Fibroblast of lung (primary cell): ENCODE measurements around the gene ITPKB.

Source experiments
- EZH2 ChIP-seq: IDR thresholded peaks from 2 replicates; pipeline ENCODE4 v1.5.1; 2012; ENCODE audit warnings: low read length, control low read depth, mild to moderate bottlenecking; ENCODE audit errors: missing control alignments
- TF ChIP-seq, protein P1 (sequence below), 2 donors: IDR thresholded peaks in 1 of 2; conservative IDR thresholded peaks in 1 of 2; 1 replicate in 1 of 2; 2 replicates in 1 of 2; pipeline ENCODE4 v1.5.1; 2011 to 2012; ENCODE audit warnings: low read length in 2 of 2, control low read depth in 1 of 2, inconsistent platforms in 1 of 2, low read depth in 1 of 2, mild to moderate bottlenecking in 1 of 2

DNA sequence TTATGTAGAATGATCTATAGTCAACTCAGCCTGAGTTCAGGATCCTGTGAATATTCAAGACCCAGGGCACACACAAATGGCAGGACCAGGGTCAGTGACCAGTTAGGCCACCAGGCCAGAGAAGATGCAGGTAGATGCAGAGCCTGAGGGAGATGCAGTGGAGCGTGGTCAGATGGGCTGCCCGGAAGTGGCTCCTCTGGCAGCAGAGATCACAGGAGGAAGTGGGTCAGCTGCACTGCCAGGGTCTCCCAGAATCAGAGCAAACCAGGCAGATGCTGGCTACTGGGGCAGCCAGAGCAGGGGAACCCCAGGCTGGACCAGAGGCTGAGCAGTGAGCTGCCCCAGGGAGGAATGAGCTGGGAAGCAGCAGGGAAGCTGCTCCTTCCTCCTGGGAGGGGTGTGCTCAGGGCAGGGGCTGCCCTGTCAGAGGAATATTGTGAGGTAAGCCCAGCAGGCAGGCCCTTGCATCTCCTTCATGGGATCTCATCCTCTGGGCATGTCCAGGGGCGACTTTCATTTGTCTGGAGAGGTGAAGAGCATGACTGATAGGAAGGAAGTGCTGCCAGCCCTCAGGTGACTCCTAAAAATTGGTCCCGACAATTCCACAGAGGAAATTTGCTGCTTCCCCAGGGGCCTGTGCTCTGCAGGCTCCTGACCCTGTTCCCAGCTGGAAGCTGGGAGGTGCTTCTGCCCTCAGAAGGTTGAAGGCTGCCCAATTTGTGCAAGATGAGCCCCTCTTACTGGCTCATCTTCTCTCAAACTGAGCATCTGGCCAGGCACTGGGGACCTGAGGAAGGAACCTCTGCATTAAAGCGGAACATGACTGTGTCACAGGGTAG lies 141.2 kb downstream of the ITPKB start:
- TF ChIP-seq, protein P1, sequence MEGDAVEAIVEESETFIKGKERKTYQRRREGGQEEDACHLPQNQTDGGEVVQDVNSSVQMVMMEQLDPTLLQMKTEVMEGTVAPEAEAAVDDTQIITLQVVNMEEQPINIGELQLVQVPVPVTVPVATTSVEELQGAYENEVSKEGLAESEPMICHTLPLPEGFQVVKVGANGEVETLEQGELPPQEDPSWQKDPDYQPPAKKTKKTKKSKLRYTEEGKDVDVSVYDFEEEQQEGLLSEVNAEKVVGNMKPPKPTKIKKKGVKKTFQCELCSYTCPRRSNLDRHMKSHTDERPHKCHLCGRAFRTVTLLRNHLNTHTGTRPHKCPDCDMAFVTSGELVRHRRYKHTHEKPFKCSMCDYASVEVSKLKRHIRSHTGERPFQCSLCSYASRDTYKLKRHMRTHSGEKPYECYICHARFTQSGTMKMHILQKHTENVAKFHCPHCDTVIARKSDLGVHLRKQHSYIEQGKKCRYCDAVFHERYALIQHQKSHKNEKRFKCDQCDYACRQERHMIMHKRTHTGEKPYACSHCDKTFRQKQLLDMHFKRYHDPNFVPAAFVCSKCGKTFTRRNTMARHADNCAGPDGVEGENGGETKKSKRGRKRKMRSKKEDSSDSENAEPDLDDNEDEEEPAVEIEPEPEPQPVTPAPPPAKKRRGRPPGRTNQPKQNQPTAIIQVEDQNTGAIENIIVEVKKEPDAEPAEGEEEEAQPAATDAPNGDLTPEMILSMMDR (conservative IDR thresholded peaks at IDR 0.05 in 1 of 2, IDR thresholded peaks at IDR 0.05 in 1 of 2; ENCODE audit: low read depth in 1 of 2, low read length in 2 of 2) = no peak
- TF ChIP-seq EZH2 = no peak
